Cortex of kidney (tissue), 1 donor: ENCODE results near the gene SLC28A3.
"Not testable (repeated sequence)": the region's sequence is repeated elsewhere in the genome, so short reads cannot be mapped to it uniquely, and the experiment has no call there.

Experiments
- DNase-seq: peaks from one replicate; lab custom pipeline; 2025; lab: John Stamatoyannopoulos, UW

The SLC28A3 gene

GRCh38 chr9:84340535-84340934, at the start of gene SLC28A3:
Gene SLC28A3 (minus strand): TSS chr9:84340758. CDS start chr9:84340633, 125 bp downstream.
- no peak for DNase-seq

GRCh38 chr9:84390254-84390653, 49.7 kb upstream of the SLC28A3 start:
- not testable (repeated sequence) for DNase-seq

- DNase-seq = no peak
Observed at GRCh38 chr9:84387821-84388220, 47.3 kb upstream of the SLC28A3 start.

GRCh38 chr9:84386753-84387152, 46.2 kb upstream of the SLC28A3 start:
- no peak for DNase-seq

- DNase-seq = no peak
Observed at GRCh38 chr9:84385386-84386040, 45.0 kb upstream of the SLC28A3 start.

GRCh38 chr9:84384617-84385016, 44.1 kb upstream of the SLC28A3 start:
- no peak for DNase-seq

- DNase-seq = no peak
Observed at GRCh38 chr9:84383178-84383577, 42.6 kb upstream of the SLC28A3 start.

- DNase-seq = no peak
Observed at GRCh38 chr9:84382720-84383119, 42.2 kb upstream of the SLC28A3 start.

- DNase-seq = no peak
Observed at GRCh38 chr9:84381508-84381907, 41.0 kb upstream of the SLC28A3 start.

GRCh38 chr9:84379740-84380139, 39.2 kb upstream of the SLC28A3 start:
- no peak for DNase-seq

- DNase-seq = no peak
Observed at GRCh38 chr9:84375954-84376353, 35.4 kb upstream of the SLC28A3 start.

- no peak for DNase-seq
Observed at GRCh38 chr9:84374516-84374915, 34.0 kb upstream of the SLC28A3 start.

GRCh38 chr9:84374013-84374412, 33.5 kb upstream of the SLC28A3 start:
- DNase-seq = no peak

- DNase-seq = no peak
Observed at GRCh38 chr9:84371737-84372136, 31.2 kb upstream of the SLC28A3 start.

GRCh38 chr9:84368601-84369000, 28.0 kb upstream of the SLC28A3 start:
- no peak for DNase-seq

GRCh38 chr9:84367726-84368125, 27.2 kb upstream of the SLC28A3 start:
- not testable (repeated sequence) for DNase-seq

- DNase-seq = no peak
Observed at GRCh38 chr9:84366683-84367082, 26.1 kb upstream of the SLC28A3 start.

- DNase-seq = not testable (repeated sequence)
Observed at GRCh38 chr9:84364894-84365490, 24.4 kb upstream of the SLC28A3 start.

- no peak for DNase-seq
Observed at GRCh38 chr9:84361645-84362044, 21.1 kb upstream of the SLC28A3 start.

GRCh38 chr9:84357275-84357674, 16.7 kb upstream of the SLC28A3 start:
- DNase-seq = no peak

- no peak for DNase-seq
Observed at GRCh38 chr9:84354035-84354434, 13.5 kb upstream of the SLC28A3 start.

GRCh38 chr9:84349671-84350070, 9.1 kb upstream of the SLC28A3 start:
- DNase-seq = no peak

GRCh38 chr9:84343111-84343521, 2.6 kb upstream of the SLC28A3 start:
- DNase-seq = no peak

- DNase-seq = no peak
Observed at GRCh38 chr9:84339962-84340361, 596 bp downstream of the SLC28A3 start.
